Activated T-helper 1 cell treated with anti-CD3 and anti-CD28 coated beads, Interleukin-12 subunit alpha, Interleukin-12 subunit beta, Interleukin-2, Interleukin-4 antibody, amounts not matched to agents 30 ng/mL and 10 ng/mL and 1 ng/mL, durations not matched to agents 14 hours and 24 hours and 36 hours (primary cell): Measurements from ENCODE around the gene TMEM43. TPM values are rescaled to one million over a fixed set of nuclear protein-coding genes. Genes with fewer than 3 reads are reported as not detected.
"Not testable (repeated sequence)": the region's sequence is repeated elsewhere in the genome, so short reads cannot be mapped to it uniquely, and the experiment has no call there.

Experiments
- DNase-seq: peaks from one replicate; pipeline ENCODE4 v3.0.0; 2021; ENCODE audit warnings: low spot score
- H3K27ac Mint-ChIP-seq: one replicate; pipeline ENCODE4 v1.8.0; 2021; ENCODE audit warnings: mild to moderate bottlenecking, mixed read lengths
- H3K27me3 Mint-ChIP-seq: one replicate; pipeline ENCODE4 v1.8.0; 2022; ENCODE audit warnings: mild to moderate bottlenecking, moderate library complexity, mixed read lengths; ENCODE audit not compliant: insufficient read depth
- H3K36me3 Mint-ChIP-seq: one replicate; pipeline ENCODE4 v1.8.0; 2021; ENCODE audit warnings: low read depth, mixed read lengths
- H3K4me1 Mint-ChIP-seq: one replicate; pipeline ENCODE4 v1.8.0; 2021; ENCODE audit warnings: low read depth, mixed read lengths
- H3K4me3 Mint-ChIP-seq: one replicate; pipeline ENCODE4 v1.8.0; 2021; ENCODE audit warnings: mild to moderate bottlenecking, moderate library complexity, mixed read lengths
- H3K9me3 Mint-ChIP-seq: one replicate; pipeline ENCODE4 v1.8.0; 2021; ENCODE audit warnings: mixed read lengths
- intact Hi-C: fragments of 100-400 bp; cut with micrococcal nuclease; formaldehyde crosslinking; loops from one replicate; pipeline ENCODE4 v1.15.1; 2024
- total RNA-seq: library from RNA; stranded (reverse); gene quantifications from 2 replicates; pipeline ENCODE4 v1.2.3, GENCODE V29; 2022

The TMEM43 gene
- total RNA-seq, result 40.4 and 41.3 TPM in 2 replicates

- Mint-ChIP-seq H3K9me3 (no peaks in the 10 kb centered on the region), H3K4me1 (peaks cover 67% of the 10 kb centered on the region), H3K27ac (peak within 1 kb of the TSS; percentile 96), H3K36me3 (peaks cover 37% of the 10 kb centered on the region), H3K4me3 (peak within 1 kb of the TSS; percentile 93), H3K27me3 (no peaks in the 10 kb centered on the region)
- intact Hi-C loops, result loop anchor here (1.0 to 10.0 kb wide), 11 partner anchors 20 to 1460 kb away; partner anchors contain the start of genes CCDC174, LSM3, MRPS25 and RAF1
- DNase-seq, result peak; percentile 98
These were observed at the start of gene TMEM43, which contains the start of gene CHCHD4 for GRCh38 chr3:14124615-14125192. TSS of gene TMEM43 (plus strand) at chr3:14125052. CDS start at chr3:14125194, 142 bp downstream. TSS of gene CHCHD4 (minus strand) at chr3:14124870. CDS start at chr3:14124676, 194 bp downstream.

GRCh38 chr3:14075233-14075632 lies 49.6 kb upstream of the TMEM43 start:
- H3K4me1 Mint-ChIP-seq, H3K27ac Mint-ChIP-seq, H3K36me3 Mint-ChIP-seq, H3K4me3 Mint-ChIP-seq, DNase-seq, intact Hi-C loops, H3K27me3 Mint-ChIP-seq: not testable (repeated sequence)
- H3K9me3 Mint-ChIP-seq, result peaks cover 17% of the 10 kb centered on the region

- Mint-ChIP-seq H3K4me1 (peaks cover 6% of the 10 kb centered on the region), H3K4me3 (no peak overlapping the region), H3K27me3 (peaks cover 4% of the 10 kb centered on the region), H3K27ac (no peak overlapping the region), H3K9me3 (peaks cover 19% of the 10 kb centered on the region), H3K36me3 (peaks cover 1% of the 10 kb centered on the region)
- intact Hi-C loops, result no loop called here
- no peak for DNase-seq
These were observed 47.5 kb upstream of the TMEM43 start for GRCh38 chr3:14077310-14077709.

GRCh38 chr3:14082108-14082657 lies 42.7 kb upstream of the TMEM43 start:
- peak overlapping the region; percentile 45 for H3K27ac Mint-ChIP-seq
- peaks cover 8% of the 10 kb centered on the region for H3K4me1 Mint-ChIP-seq
- H3K27me3 Mint-ChIP-seq, result peaks cover 6% of the 10 kb centered on the region
- H3K4me3 Mint-ChIP-seq, result peak overlapping the region; percentile 9
- H3K36me3 Mint-ChIP-seq, result peaks cover 1% of the 10 kb centered on the region
- intact Hi-C loops, result loop anchor here (1.0 to 2.0 kb wide), 3 partner anchors 43 to 97 kb away; partner anchors contain the start of genes LSM3, TMEM43 and XPC
- peaks cover 20% of the 10 kb centered on the region for H3K9me3 Mint-ChIP-seq
- DNase-seq, result no peak

- peaks cover 19% of the 10 kb centered on the region for H3K9me3 Mint-ChIP-seq
- H3K4me1 Mint-ChIP-seq, H3K36me3 Mint-ChIP-seq, DNase-seq, intact Hi-C loops, H3K4me3 Mint-ChIP-seq, H3K27ac Mint-ChIP-seq: not testable (repeated sequence)
- peaks cover 11% of the 10 kb centered on the region for H3K27me3 Mint-ChIP-seq
These were observed 37.4 kb upstream of the TMEM43 start for GRCh38 chr3:14087461-14087860.

GRCh38 chr3:14091959-14092358 lies 32.9 kb upstream of the TMEM43 start:
- peaks cover 15% of the 10 kb centered on the region for H3K9me3 Mint-ChIP-seq
- H3K4me3 Mint-ChIP-seq, H3K27me3 Mint-ChIP-seq, H3K4me1 Mint-ChIP-seq, intact Hi-C loops, DNase-seq, H3K36me3 Mint-ChIP-seq, H3K27ac Mint-ChIP-seq: not testable (repeated sequence)

- Mint-ChIP-seq H3K27ac (no peak overlapping the region), H3K27me3 (peaks cover 9% of the 10 kb centered on the region), H3K4me1 (no peaks in the 10 kb centered on the region), H3K4me3 (no peak overlapping the region), H3K9me3 (peaks cover 14% of the 10 kb centered on the region), H3K36me3 (no peaks in the 10 kb centered on the region)
- intact Hi-C loops, result no loop called here
- no peak for DNase-seq
These were observed 32.4 kb upstream of the TMEM43 start for GRCh38 chr3:14092464-14092863.

GRCh38 chr3:14093831-14094230 lies 31.0 kb upstream of the TMEM43 start:
- no peak for DNase-seq
- Mint-ChIP-seq H3K27ac (no peak overlapping the region), H3K9me3 (peaks cover 8% of the 10 kb centered on the region), H3K4me1 (no peaks in the 10 kb centered on the region), H3K27me3 (peaks cover 9% of the 10 kb centered on the region), H3K36me3 (no peaks in the 10 kb centered on the region), H3K4me3 (no peak overlapping the region)
- intact Hi-C loops, result no loop called here

GRCh38 chr3:14096742-14097141 lies 28.1 kb upstream of the TMEM43 start:
- no peak for DNase-seq
- no peaks in the 10 kb centered on the region for H3K36me3 Mint-ChIP-seq
- intact Hi-C loops, result no loop called here
- H3K27ac Mint-ChIP-seq, result no peak overlapping the region
- H3K9me3 Mint-ChIP-seq, result peaks cover 10% of the 10 kb centered on the region
- peaks cover 5% of the 10 kb centered on the region for H3K27me3 Mint-ChIP-seq
- H3K4me3 Mint-ChIP-seq, result no peak overlapping the region
- no peaks in the 10 kb centered on the region for H3K4me1 Mint-ChIP-seq

- no peaks in the 10 kb centered on the region for H3K4me1 Mint-ChIP-seq
- no peak overlapping the region for H3K27ac Mint-ChIP-seq
- intact Hi-C loops, result no loop called here
- H3K36me3 Mint-ChIP-seq, result no peaks in the 10 kb centered on the region
- H3K27me3 Mint-ChIP-seq, result peaks cover 7% of the 10 kb centered on the region
- peaks cover 10% of the 10 kb centered on the region for H3K9me3 Mint-ChIP-seq
- no peak overlapping the region for H3K4me3 Mint-ChIP-seq
- no peak for DNase-seq
These were observed 27.0 kb upstream of the TMEM43 start for GRCh38 chr3:14097616-14098391.

- H3K27me3 Mint-ChIP-seq, intact Hi-C loops, H3K9me3 Mint-ChIP-seq, H3K27ac Mint-ChIP-seq, H3K4me1 Mint-ChIP-seq, H3K4me3 Mint-ChIP-seq, DNase-seq: not testable (repeated sequence)
- peaks cover 25% of the 10 kb centered on the region for H3K36me3 Mint-ChIP-seq
These were observed 15.0 kb upstream of the TMEM43 start for GRCh38 chr3:14109821-14110220.

GRCh38 chr3:14110699-14111098 lies 14.2 kb upstream of the TMEM43 start:
- no peak overlapping the region for H3K4me3 Mint-ChIP-seq

More at GRCh38 chr3:14110699-14111098, 14.2 kb upstream of the TMEM43 start:
- intact Hi-C loops, result no loop called here
- no peaks in the 10 kb centered on the region for H3K4me1 Mint-ChIP-seq
- no peak overlapping the region for H3K27ac Mint-ChIP-seq
- H3K9me3 Mint-ChIP-seq, result no peaks in the 10 kb centered on the region
- peaks cover 8% of the 10 kb centered on the region for H3K27me3 Mint-ChIP-seq
- peaks cover 25% of the 10 kb centered on the region for H3K36me3 Mint-ChIP-seq
- DNase-seq, result no peak
